ENCODE measurements around the gene SPATA20.
A peak's percentile ranks its signal among the peaks of the same experiment; 100 is the strongest.

Gene SPATA20

GRCh38 chr17:50547035-50547735, at the start of gene SPATA20:
Gene SPATA20, plus strand, starts transcription at chr17:50547174. Its CDS starts 35 bp downstream, at chr17:50547209.
- DNase-seq = peak; percentile 77 to 81

GRCh38 chr17:50498021-50498874, 48.7 kb upstream of the SPATA20 start:
- DNase-seq = no peak

GRCh38 chr17:50499270-50499669, 47.7 kb upstream of the SPATA20 start:
- no peak for DNase-seq

DNA sequence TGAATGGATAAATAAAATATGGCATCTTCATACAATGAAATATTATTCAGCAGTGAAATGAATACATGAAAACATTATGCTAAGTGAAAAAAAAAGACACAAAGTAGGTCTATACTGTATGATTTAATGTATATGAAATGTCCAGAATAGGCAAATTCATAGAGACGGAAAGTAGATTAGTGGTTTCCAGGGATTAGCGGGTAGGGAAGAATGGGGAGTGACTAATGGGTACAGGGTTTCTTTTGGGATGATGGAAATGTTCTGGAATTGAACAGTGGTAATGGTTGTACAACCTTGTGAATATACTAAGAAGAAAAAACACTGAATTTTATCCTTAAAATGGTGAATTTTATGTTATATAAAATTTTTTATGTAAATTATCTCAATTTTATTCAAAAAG, 47.3 kb upstream of the SPATA20 start:
- no peak for DNase-seq

DNA sequence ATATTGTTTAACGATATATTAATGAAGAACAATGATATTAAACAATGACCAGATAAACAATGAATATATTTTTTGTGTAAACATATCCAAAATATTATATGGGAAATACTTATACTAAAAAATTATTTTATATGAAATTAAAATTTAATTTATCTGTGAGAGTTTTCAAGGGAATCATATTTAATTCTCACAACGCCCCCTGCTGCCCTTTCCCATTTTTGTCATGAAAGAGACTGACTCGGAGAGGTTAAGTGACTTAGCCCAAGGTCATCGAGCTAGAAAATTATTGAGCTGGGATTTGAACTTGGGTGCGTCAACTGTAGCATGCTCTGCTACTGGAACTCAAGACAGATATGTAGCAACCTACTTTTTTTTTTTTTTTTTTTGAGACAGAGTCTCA, 45.9 kb upstream of the SPATA20 start:
- DNase-seq = peak in 1 of 2 experiments; percentile 22

DNA sequence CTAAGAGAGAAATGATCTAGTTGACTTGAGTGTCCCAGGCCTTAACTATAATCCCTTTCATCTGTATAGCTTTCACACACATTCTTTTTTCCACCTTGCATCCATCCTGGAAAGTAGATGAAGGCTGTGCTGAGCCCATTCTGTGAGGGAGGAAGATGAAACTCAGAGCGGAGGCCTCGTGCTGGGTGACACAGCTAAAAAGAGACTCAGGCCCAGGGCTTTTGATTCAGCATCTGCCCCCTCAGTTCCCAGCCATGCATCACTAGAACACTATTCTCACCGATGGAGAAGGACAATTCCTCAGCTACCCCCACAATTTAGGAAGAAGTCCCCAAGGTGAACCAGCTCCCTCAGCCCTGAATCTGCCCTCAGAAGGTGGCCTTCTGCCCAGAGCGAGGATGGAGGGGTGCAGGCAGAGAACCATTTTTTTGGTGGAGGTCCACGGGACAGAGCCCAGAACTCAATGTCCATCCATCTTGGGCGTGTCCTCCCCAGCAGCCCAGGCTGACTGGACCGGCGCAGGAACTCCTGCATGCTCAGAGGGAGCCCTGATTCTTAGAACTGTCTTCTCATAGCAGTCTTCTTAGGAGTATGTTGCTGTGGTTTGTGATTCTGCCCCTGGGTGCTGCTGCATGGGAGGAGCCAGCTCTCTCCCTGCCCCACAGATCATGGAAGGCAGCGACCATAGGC, 44.5 kb upstream of the SPATA20 start:
- DNase-seq = no peak

GRCh38 chr17:50505591-50506130, 41.3 kb upstream of the SPATA20 start:
- no peak for DNase-seq

DNA sequence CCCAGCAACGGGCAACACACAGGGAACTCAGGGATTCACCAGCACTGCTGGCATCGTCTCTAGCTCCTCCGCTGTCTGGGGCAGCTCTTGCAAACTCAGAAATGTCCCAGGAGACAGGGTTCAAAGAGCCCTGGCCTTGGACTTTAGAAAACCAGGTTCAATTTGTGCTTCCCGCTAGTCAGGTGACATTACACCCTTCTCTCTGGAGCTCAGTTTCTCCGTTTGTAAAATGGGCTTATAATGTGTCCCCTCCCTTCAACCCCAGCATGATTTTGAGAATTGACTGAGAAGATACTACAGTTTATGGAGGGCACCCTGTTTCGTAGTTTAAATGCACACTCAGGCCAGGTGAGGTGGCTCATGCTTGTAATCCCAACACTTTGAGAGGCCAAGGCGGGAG, 40.7 kb upstream of the SPATA20 start:
- DNase-seq = no peak

DNA sequence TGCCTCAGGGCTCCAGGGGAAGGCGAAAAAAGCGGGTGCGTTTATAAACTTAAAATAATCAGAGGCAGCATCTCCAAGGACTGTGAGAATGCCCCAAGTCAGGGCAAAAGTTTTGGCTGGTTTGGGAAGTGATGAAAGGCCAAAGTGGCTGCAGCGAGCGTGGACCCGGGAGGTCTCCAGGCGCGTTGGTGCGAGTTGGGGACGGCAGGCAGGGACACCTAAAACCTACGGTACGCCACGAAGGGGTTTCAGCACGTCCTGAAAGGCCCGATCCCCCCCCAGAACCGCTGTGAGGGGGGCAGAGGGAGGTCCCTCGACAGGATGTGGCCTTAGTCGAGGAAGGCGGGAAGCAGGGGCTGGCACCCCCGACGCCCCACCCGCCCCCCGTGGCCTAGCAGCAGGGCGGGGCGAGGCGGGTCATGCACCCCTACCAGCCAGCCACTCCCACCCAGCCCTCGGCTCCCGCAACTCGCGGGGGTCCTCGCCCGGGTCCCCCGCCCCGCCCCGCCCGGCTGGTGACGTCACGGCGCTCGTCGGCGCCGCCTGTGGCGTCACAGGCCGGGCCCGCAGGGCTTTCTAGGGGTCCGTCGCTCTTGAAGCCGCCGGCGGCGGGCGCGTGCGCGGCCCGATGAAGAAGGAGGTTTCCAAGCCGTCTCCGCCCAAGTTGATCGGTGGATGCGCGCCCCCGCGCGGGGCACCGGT, 39.0 kb upstream of the SPATA20 start, which contains the start of gene MYCBPAP:
MYCBPAP (plus strand) TSS at position 569 of the 702 bp plus-strand sequence. CDS start 236 bp downstream, outside the sequence.
- peak; percentile 73 to 74 for DNase-seq

GRCh38 chr17:50508573-50509460, 38.2 kb upstream of the SPATA20 start:
- no peak for DNase-seq

DNA sequence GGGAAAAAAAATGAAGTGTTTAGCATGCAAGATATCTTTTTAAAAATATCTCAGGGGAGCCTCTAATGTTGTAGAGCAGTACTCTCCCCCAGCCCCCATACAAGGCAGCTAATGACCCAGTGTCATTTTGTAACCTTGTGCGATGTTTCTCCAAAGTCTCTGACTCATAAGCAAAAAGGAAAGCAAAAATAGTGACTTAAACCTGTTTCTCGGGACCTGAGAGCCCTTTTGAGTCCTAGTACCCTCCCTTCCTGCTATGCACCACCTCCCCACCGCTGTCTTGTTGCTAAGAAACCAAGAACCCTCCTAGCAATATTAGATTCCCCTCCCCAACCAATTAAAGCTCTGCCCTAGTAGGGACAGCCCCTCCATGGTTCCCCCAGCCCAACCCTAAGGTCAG, 35.9 kb upstream of the SPATA20 start:
- DNase-seq = peak; percentile 32 to 36

DNA sequence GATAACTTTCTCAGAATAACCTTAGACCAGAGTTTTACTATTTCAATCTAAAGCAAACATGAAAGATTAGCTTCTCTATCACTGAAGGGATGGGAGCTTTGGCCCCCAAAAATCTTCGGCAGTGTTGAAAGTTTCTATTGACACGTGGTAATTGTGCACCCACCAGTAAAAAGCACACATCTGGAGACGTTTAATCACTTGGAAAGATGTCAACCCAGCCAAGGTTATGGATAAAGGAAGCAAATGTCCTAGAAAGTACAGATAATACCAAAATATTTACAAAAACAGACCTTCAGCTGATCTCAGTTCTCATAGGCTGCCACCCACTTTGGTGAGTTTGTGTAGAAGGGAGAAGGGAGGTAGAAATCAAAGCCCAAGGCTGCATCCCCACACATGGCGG, 33.5 kb upstream of the SPATA20 start:
- DNase-seq = no peak

- DNase-seq = no peak
These were observed 32.6 kb upstream of the SPATA20 start for GRCh38 chr17:50514388-50514787.

- DNase-seq = no peak
These were observed 31.9 kb upstream of the SPATA20 start for GRCh38 chr17:50514936-50515702.

DNA sequence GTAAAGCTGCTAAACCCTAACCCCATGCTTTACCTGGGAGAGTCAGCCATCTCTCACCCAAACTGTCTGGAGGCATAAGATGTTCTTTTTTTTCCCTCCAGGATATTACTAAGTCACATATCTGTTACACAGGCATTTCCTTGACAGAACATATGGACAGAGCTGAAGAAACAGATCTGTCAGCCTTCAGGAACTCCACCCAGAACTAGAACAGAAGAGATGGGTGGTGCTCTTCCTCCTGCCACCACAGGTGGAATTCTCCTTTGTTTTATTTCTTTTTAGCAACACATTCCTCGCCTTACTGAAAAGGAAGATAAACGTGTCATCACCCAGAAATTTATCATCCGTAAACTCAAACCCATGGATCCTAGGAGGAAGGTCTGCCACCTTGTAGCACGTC, 30.0 kb upstream of the SPATA20 start:
- no peak for DNase-seq

- no peak for DNase-seq
These were observed 29.2 kb upstream of the SPATA20 start for GRCh38 chr17:50517504-50518383.

DNA sequence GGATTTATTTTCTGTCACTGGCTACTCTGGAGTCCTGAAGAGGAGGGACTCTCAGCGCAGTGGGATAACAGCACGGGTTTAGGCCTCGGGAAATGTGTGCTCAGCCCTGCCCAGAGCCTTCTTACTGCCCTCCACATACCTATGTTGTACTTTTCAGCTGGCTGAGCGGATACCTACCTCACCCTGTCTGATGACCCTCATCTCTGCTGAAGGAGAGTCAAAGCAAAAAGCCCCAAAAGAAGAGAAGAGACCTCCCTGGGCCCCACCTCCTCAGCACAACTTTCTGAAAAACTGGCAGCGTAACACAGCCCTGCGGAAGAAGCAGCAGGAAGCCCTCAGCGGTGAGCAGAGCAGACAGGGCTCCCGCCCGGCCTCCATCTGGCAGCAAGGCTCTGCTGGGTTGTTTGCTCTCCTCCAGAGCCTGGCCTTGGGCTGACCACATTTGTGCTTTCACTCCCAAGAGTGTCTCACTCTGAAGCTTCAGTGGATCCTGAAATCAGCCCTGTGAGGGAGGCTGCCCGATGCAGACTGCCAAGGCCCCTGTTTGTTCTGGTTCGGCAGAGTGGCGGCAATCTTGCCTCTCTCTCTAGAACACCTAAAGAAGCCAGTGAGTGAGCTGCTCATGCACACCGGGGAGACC, 28.5 kb upstream of the SPATA20 start:
- no peak for DNase-seq

DNA sequence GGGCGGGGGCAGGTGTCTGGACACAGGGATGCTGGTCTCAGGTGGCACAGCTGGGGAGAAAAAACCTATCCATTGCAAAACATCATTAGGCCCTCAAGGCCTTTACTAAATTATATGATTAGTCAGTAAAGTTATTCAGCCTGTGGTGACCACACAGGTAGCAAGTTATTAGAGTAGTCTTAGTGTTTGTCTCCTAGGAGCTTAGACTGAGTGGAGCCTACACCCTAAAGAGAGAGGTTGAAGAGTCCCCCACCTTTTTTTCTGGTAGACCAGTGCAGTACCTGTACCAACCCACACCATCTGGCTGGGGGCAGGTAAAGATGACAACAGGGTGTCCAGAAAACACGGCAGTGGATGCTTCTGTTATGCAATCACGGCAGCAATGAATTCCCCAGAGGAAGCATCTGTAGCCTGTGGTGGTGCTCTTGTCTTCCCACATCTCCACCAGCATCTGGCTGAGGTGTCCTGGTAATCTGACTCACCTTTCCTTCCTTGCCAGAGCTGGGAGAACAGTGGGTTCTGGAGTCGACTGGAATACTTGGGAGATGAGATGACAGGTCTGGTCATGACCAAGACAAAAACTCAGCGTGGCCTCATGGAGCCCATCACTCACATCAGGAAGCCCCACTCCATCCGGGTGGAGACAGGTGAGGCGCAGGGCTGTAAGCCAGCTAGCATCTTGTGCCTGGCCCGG, 27.7 kb upstream of the SPATA20 start:
- DNase-seq = no peak
